HepG2 (cell line): Measurements from ENCODE around the gene CREBRF.

Experiments used
- CEBPB ChIP-seq: IDR thresholded peaks from 2 replicates; pipeline ENCODE4 v1.6.1; 2011; ENCODE audit warnings: low read depth, low read length, improper control_type of control experiment, borderline replicate concordance
- CTCF ChIP-seq: sonication (generic); formaldehyde crosslinking; IDR thresholded peaks from 2 replicates; pipeline ENCODE4 v1.5.0; 2020; ENCODE audit warnings: mild to moderate bottlenecking, missing genetic modification reagents, moderate library complexity
- GABPA ChIP-seq, 2 experiments: IDR thresholded peaks; 2 replicates each; pipeline ENCODE4 v1.6.1; 2011 to 2016; ENCODE audit warnings: low read depth in 2 of 2, low read length in 1 of 2, missing biosample characterization in 1 of 2, missing genetic modification characterization in 1 of 2
- JUN ChIP-seq: sonication (generic); formaldehyde crosslinking; IDR thresholded peaks from 2 replicates; pipeline ENCODE4 v1.4.0; 2020; ENCODE audit warnings: mild to moderate bottlenecking, missing genetic modification reagents
- KDM1A ChIP-seq: IDR thresholded peaks from 2 replicates; pipeline ENCODE4 v1.6.1; 2016; ENCODE audit warnings: missing compliant biosample characterization
- MATR3 ChIP-seq: sonication (generic); formaldehyde crosslinking; IDR thresholded peaks from 2 replicates; pipeline ENCODE4 v1.4.0; 2020; ENCODE audit warnings: missing genetic modification reagents
- RBAK ChIP-seq: sonication (generic); formaldehyde crosslinking; IDR thresholded peaks from 2 replicates; pipeline ENCODE4 v1.5.1; 2020; ENCODE audit warnings: mild to moderate bottlenecking, missing genetic modification reagents
- SNAI1 ChIP-seq: sonication (generic); formaldehyde crosslinking; IDR thresholded peaks from 2 replicates; pipeline ENCODE4 v1.5.0; 2020; ENCODE audit warnings: mild to moderate bottlenecking, missing genetic modification reagents, borderline replicate concordance
- SP5 ChIP-seq: IDR thresholded peaks from 2 replicates; pipeline ENCODE4 v1.6.1; 2016; ENCODE audit warnings: low read depth, borderline replicate concordance
- YY1 ChIP-seq: IDR thresholded peaks from 2 replicates; pipeline ENCODE4 v1.6.1; 2011; ENCODE audit warnings: low read length, low read depth, moderate library complexity, mild to moderate bottlenecking; ENCODE audit not compliant: insufficient read depth, insufficient replicate concordance
- ZNF878 ChIP-seq: sonication (generic); formaldehyde crosslinking; IDR thresholded peaks from 2 replicates; pipeline ENCODE4 v1.8.1; 2023; ENCODE audit warnings: mild to moderate bottlenecking, missing genetic modification reagents, moderate library complexity

- TF ChIP-seq YY1 (no peak), ZNF878 (CRISPR knock-in tag) (no peak), SNAI1 (CRISPR knock-in tag) (no peak), GABPA (IDR thresholded peaks at IDR 0.05; ENCODE audit: low read depth, low read length) (no peak), GABPA (CRISPR knock-in tag; IDR thresholded peaks at IDR 0.05; ENCODE audit: low read depth) (no peak), RBAK (CRISPR knock-in tag) (no peak), JUN (CRISPR knock-in tag) (no peak), SP5 (CRISPR knock-in tag) (no peak), MATR3 (CRISPR knock-in tag) (no peak), CTCF (CRISPR knock-in tag) (no peak), KDM1A (CRISPR knock-in tag) (no peak), CEBPB (no peak)
Observed at GRCh38 chr5:173148354-173148753, 92.2 kb downstream of the CREBRF start.
